Neuronal stem cell (in vitro differentiated cells): ENCODE data around the gene NEGR1.

Source experiments
- DNase-seq: peaks from one replicate; pipeline ENCODE4 v3.0.0-alpha.2; 2013; ENCODE audit warnings: low spot score
- H2AFZ ChIP-seq: one replicate; pipeline ENCODE4 v1.6.1; 2013; ENCODE audit warnings: mild to moderate bottlenecking, low read length, inconsistent platforms
- H2AK5ac ChIP-seq: 2 replicates; pipeline ENCODE4 v1.6.1; 2013; ENCODE audit warnings: low read depth, mild to moderate bottlenecking, inconsistent platforms, low read length, moderate library complexity, mixed read lengths
- H2BK120ac ChIP-seq: 2 replicates; pipeline ENCODE4 v1.6.1; 2013; ENCODE audit warnings: low read depth, mild to moderate bottlenecking, inconsistent platforms, low read length, moderate library complexity, mixed read lengths
- H2BK12ac ChIP-seq: one replicate; pipeline ENCODE4 v1.6.1; 2013; ENCODE audit warnings: low read length, inconsistent platforms
- H2BK15ac ChIP-seq: 2 replicates; pipeline ENCODE4 v1.6.1; 2013; ENCODE audit warnings: mild to moderate bottlenecking, low read length, inconsistent platforms, mixed read lengths
- H2BK5ac ChIP-seq: one replicate; pipeline ENCODE4 v1.6.1; 2013; ENCODE audit warnings: inconsistent platforms, mild to moderate bottlenecking, low read length, moderate library complexity
- H3K14ac ChIP-seq: one replicate; pipeline ENCODE4 v1.6.1; 2013; ENCODE audit warnings: low read length, inconsistent platforms
- H3K18ac ChIP-seq: 2 replicates; pipeline ENCODE4 v1.6.1; 2013; ENCODE audit warnings: low read length, inconsistent platforms
- H3K23ac ChIP-seq: 2 replicates; pipeline ENCODE4 v1.6.1; 2013; ENCODE audit warnings: low read depth, mild to moderate bottlenecking, mixed read lengths, low read length, inconsistent platforms; ENCODE audit not compliant: poor library complexity
- H3K27ac ChIP-seq: replicated peaks from 3 replicates; pipeline ENCODE4 v1.5.1; 2013; ENCODE audit warnings: low read length, inconsistent platforms
- H3K27me3 ChIP-seq, 3 experiments: 2 replicates each; pipeline ENCODE4 v1.6.1; 2013; ENCODE audit warnings: low read length in 3 of 3, mild to moderate bottlenecking in 2 of 3, inconsistent platforms in 1 of 3, low read depth in 1 of 3, mixed read lengths in 1 of 3, moderate library complexity in 1 of 3; ENCODE audit not compliant: control insufficient read depth in 3 of 3, insufficient read depth in 3 of 3
- H3K36me3 ChIP-seq, 2 donors: replicated peaks in 1 of 2; 2 replicates each; pipeline ENCODE4 v1.6.1; 2013; ENCODE audit warnings: low read length in 2 of 2; ENCODE audit not compliant: control insufficient read depth in 2 of 2, insufficient read depth in 2 of 2
- H3K4ac ChIP-seq: 2 replicates; pipeline ENCODE4 v1.6.1; 2013; ENCODE audit warnings: inconsistent platforms, mild to moderate bottlenecking, low read length, moderate library complexity
- H3K4me1 ChIP-seq, 2 donors: 1 replicate in 1 of 2; 2 replicates in 1 of 2; pipeline ENCODE4 v1.6.1; 2013; ENCODE audit warnings: low read length in 2 of 2, low read depth in 1 of 2; ENCODE audit not compliant: control insufficient read depth in 2 of 2, insufficient read depth in 1 of 2
- H3K4me2 ChIP-seq: one replicate; pipeline ENCODE4 v1.6.1; 2013; ENCODE audit warnings: mild to moderate bottlenecking, low read length, inconsistent platforms; ENCODE audit not compliant: insufficient read depth, poor library complexity, severe bottlenecking
- H3K4me3 ChIP-seq, 2 donors: 2 replicates each; pipeline ENCODE4 v1.5.1; 2013; ENCODE audit warnings: low read length in 2 of 2, mild to moderate bottlenecking in 2 of 2, inconsistent platforms in 1 of 2, moderate library complexity in 1 of 2
- H3K79me1 ChIP-seq: one replicate; pipeline ENCODE4 v1.6.1; 2013; ENCODE audit warnings: low read depth, mild to moderate bottlenecking, inconsistent platforms, low read length, moderate library complexity
- H3K9ac ChIP-seq: one replicate; pipeline ENCODE4 v1.6.1; 2013; ENCODE audit warnings: mild to moderate bottlenecking, low read depth, low read length, inconsistent platforms; ENCODE audit not compliant: poor library complexity
- H3K9me3 ChIP-seq, 2 donors: replicated peaks in 1 of 2; 2 replicates each; pipeline versions ENCODE3 to v1.6.1; 2013; ENCODE audit warnings: low read length in 2 of 2, mild to moderate bottlenecking in 2 of 2, inconsistent platforms in 1 of 2, low read depth in 1 of 2, mixed read lengths in 1 of 2, moderate library complexity in 1 of 2; ENCODE audit not compliant: control insufficient read depth in 2 of 2, insufficient read depth in 1 of 2
- H4K8ac ChIP-seq: one replicate; pipeline ENCODE4 v1.6.1; 2013; ENCODE audit warnings: low read depth, mild to moderate bottlenecking, inconsistent platforms, low read length, moderate library complexity
- H4K91ac ChIP-seq: one replicate; pipeline ENCODE4 v1.6.1; 2013; ENCODE audit warnings: low read length, low read depth, mild to moderate bottlenecking, inconsistent platforms; ENCODE audit not compliant: poor library complexity
- WGBS, 2 donors: extraction: QIAGEN DNeasy Blood & Tissue Kit; methylation state at CpG; one replicate each; pipeline ENCODE4 v1.1.7; 2013; ENCODE audit warnings: missing lambda C conversion rate in 2 of 2, mixed read lengths in 1 of 2; ENCODE audit not compliant: insufficient read length in 2 of 2, insufficient replicate concordance in 1 of 2; ENCODE audit errors: extremely low coverage in 2 of 2; 5-methylcytosine and 5-hydroxymethylcytosine counted together

NEGR1 gene

DNA sequence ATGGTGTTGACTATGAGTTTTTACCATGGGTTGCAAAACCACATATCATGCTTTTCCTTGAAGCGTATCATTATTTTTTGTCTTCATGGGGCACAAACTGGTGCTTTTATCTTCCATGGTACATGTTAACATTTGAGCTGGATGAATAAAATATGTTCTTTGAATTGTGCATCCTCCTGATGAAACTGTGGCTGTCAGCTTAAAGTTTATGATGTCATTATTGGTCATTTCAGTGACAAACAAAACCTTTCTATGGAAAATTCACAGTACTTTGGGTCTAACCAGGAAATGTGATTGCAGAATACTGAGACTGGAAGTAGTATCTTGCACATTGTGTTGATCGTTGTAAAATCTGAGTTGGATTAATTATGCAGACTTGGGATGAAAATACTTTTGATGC, 909.8 kb downstream of the NEGR1 start:
- H3K23ac ChIP-seq, result no peak overlapping the region
- H3K9me3 ChIP-seq, result no peaks in the 10 kb centered on the region
- no peak overlapping the region for H4K8ac ChIP-seq
- H3K9ac ChIP-seq, result no peak overlapping the region
- no peaks in the 10 kb centered on the region for H3K4me1 ChIP-seq
- no peak overlapping the region for H3K27ac ChIP-seq
- no peak overlapping the region for H2BK12ac ChIP-seq
- H2BK5ac ChIP-seq, result no peak overlapping the region
- no peak overlapping the region for H3K4me3 ChIP-seq
- no peaks in the 10 kb centered on the region for H3K27me3 ChIP-seq
- H2AFZ ChIP-seq, result no peak overlapping the region
- no peak overlapping the region for H2BK15ac ChIP-seq
- DNase-seq, result no peak
- no CpG with 5 or more reads among the region's 2 CpGs for WGBS, 2 donors
- H3K36me3 ChIP-seq, result no peaks in the 10 kb centered on the region
- H3K4ac ChIP-seq, result no peak overlapping the region
- H3K4me2 ChIP-seq, result no peak overlapping the region
- H3K18ac ChIP-seq, result no peak overlapping the region
- H3K14ac ChIP-seq, result no peak overlapping the region
- H2AK5ac ChIP-seq, result no peak overlapping the region
- no peak overlapping the region for H2BK120ac ChIP-seq
- no peak overlapping the region for H4K91ac ChIP-seq
- no peaks in the 10 kb centered on the region for H3K79me1 ChIP-seq

- no peaks in the 10 kb centered on the region for H3K27me3 ChIP-seq
- DNase-seq, result no peak
- H3K36me3 ChIP-seq, result no peaks in the 10 kb centered on the region
- no peak overlapping the region for H3K18ac ChIP-seq
- peaks cover 2% of the 10 kb centered on the region for H3K79me1 ChIP-seq
- no CpG with 5 or more reads among the region's 1 CpG for WGBS, 2 donors
- no peak overlapping the region for H2BK12ac ChIP-seq
- no peak overlapping the region for H3K14ac ChIP-seq
- no peak overlapping the region for H3K4me3 ChIP-seq
- H2AK5ac ChIP-seq, result no peak overlapping the region
- H3K4me1 ChIP-seq, result no peaks in the 10 kb centered on the region
- H4K8ac ChIP-seq, result no peak overlapping the region
- no peak overlapping the region for H2BK5ac ChIP-seq
- no peak overlapping the region for H2BK120ac ChIP-seq
- H3K4me2 ChIP-seq, result no peak overlapping the region
- no peak overlapping the region for H2AFZ ChIP-seq
- H3K9me3 ChIP-seq, result no peaks in the 10 kb centered on the region
- no peak overlapping the region for H3K9ac ChIP-seq
- H2BK15ac ChIP-seq, result no peak overlapping the region
- no peak overlapping the region for H3K4ac ChIP-seq
- H3K27ac ChIP-seq, result no peak overlapping the region
- no peak overlapping the region for H4K91ac ChIP-seq
- H3K23ac ChIP-seq, result no peak overlapping the region
These were observed 910.8 kb downstream of the NEGR1 start for GRCh38 chr1:71371581-71371980.

DNA sequence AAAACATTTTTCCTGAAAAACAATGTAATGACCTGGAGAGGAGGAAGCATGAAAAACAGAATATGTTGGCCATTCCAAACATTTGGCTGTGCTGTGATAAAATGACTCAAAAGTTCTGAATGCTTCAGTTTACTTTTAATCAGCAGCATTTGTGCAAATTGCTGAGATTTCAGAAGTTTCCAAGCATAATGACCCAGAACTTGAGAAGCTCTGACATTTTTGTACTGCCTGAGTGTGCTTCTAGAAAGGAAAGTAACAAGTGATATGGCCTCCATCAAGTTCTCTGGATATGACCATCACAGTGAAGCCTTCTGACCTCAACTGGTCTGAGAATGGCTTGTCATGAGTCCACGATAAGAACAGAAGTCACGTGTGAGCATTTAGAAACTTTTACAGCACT, 918.1 kb downstream of the NEGR1 start:
- Histone ChIP-seq H2BK15ac (no peak overlapping the region), H4K91ac (no peak overlapping the region), H3K23ac (no peak overlapping the region), H3K4me2 (no peak overlapping the region), H2AK5ac (no peak overlapping the region), H3K9ac (no peak overlapping the region), H4K8ac (no peak overlapping the region), H3K18ac (no peak overlapping the region), H2BK5ac (no peak overlapping the region), H2BK12ac (no peak overlapping the region), H3K4ac (no peak overlapping the region), H3K4me3 (no peak overlapping the region), H3K79me1 (peaks cover 2% of the 10 kb centered on the region), H2BK120ac (no peak overlapping the region), H3K4me1 (no peaks in the 10 kb centered on the region), H3K27me3 (no peaks in the 10 kb centered on the region), H3K14ac (no peak overlapping the region), H3K27ac (no peak overlapping the region), H3K36me3 (no peaks in the 10 kb centered on the region), H2AFZ (no peak overlapping the region), H3K9me3 (no peaks in the 10 kb centered on the region)
- no peak for DNase-seq
- no CpG with 5 or more reads among the region's 2 CpGs for WGBS, 2 donors

DNA sequence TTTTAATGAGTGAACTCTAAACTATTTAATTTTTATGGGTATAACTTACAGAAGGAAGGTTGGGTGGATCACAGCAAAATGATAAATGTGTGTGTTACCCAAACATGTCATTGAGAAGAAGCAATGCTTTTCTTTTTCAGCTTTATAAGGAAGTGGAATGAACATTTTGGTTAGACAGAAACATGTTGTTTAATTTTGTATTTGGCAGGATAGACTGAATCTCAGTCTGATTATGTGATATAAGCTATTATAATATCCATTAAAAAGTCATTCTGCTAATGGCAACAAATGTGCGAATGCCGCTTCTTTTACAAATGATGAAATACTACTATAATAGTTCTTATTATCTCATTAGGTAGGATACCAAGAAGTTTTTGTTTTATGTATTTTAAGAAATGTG, 919.6 kb downstream of the NEGR1 start:
- no peaks in the 10 kb centered on the region for H3K27me3 ChIP-seq
- no peaks in the 10 kb centered on the region for H3K36me3 ChIP-seq
- no CpG with 5 or more reads among the region's 2 CpGs for WGBS, 2 donors
- no peak for DNase-seq
- H2BK5ac ChIP-seq, result no peak overlapping the region
- H3K4me2 ChIP-seq, result no peak overlapping the region
- H2BK120ac ChIP-seq, result no peak overlapping the region
- H3K23ac ChIP-seq, result no peak overlapping the region
- H3K4me1 ChIP-seq, result no peaks in the 10 kb centered on the region
- H3K9ac ChIP-seq, result no peak overlapping the region
- peaks cover 2% of the 10 kb centered on the region for H3K79me1 ChIP-seq
- no peak overlapping the region for H2BK12ac ChIP-seq
- no peak overlapping the region for H3K27ac ChIP-seq
- H3K4ac ChIP-seq, result no peak overlapping the region
- no peak overlapping the region for H2BK15ac ChIP-seq
- H3K9me3 ChIP-seq, result peaks cover 0 to 2% of the 10 kb centered on the region in 2 donors
- H2AFZ ChIP-seq, result no peak overlapping the region
- no peak overlapping the region for H4K8ac ChIP-seq
- H3K14ac ChIP-seq, result no peak overlapping the region
- no peak overlapping the region for H3K18ac ChIP-seq
- H2AK5ac ChIP-seq, result no peak overlapping the region
- no peak overlapping the region for H3K4me3 ChIP-seq
- H4K91ac ChIP-seq, result no peak overlapping the region
